HEK293T (cell line): ENCODE measurements around the gene GSAP.
"Not testable (repeated sequence)": the region's sequence is repeated elsewhere in the genome, so short reads cannot be mapped to it uniquely, and the experiment has no call there.

Experiments
- CTCF ChIA-PET: fragments of 350-600 bp; formaldehyde crosslinking; extraction: SDS; loops from one replicate; lab custom pipeline; 2021; ENCODE audit warnings: antibody characterized with exemption, inconsistent platforms; lab: Yijun Ruan, JAX
- POLR2A ChIA-PET: fragments of 350-600 bp; formaldehyde crosslinking; extraction: SDS; loops from one replicate; lab custom pipeline; 2020; ENCODE audit warnings: antibody characterized with exemption, inconsistent platforms; lab: Yijun Ruan, JAX
- DNase-seq: peaks from one replicate; pipeline ENCODE4 v3.0.0; 2012; ENCODE audit warnings: mixed read lengths; ENCODE audit errors: extremely low spot score
- ARNT ChIP-seq: fragments of 450-650 bp; IDR thresholded peaks from 2 replicates; pipeline ENCODE4 v1.6.1; 2017; ENCODE audit warnings: mild to moderate bottlenecking
- BHLHE40 ChIP-seq: fragments of 450-650 bp; IDR thresholded peaks from 2 replicates; pipeline ENCODE4 v1.6.1; 2016; ENCODE audit warnings: mild to moderate bottlenecking, moderate library complexity, borderline replicate concordance
- CTBP1 ChIP-seq: fragments of 450-650 bp; IDR thresholded peaks from 2 replicates; pipeline ENCODE4 v1.6.1; 2016; ENCODE audit warnings: borderline replicate concordance
- ELF4 ChIP-seq: fragments of 450-650 bp; IDR thresholded peaks from 2 replicates; pipeline ENCODE4 v1.6.1; 2017; ENCODE audit warnings: antibody characterized with exemption
- FOXA1 ChIP-seq: fragments of 450-650 bp; IDR thresholded peaks from 2 replicates; pipeline ENCODE4 v1.6.1; 2016; ENCODE audit warnings: mild to moderate bottlenecking
- FOXK2 ChIP-seq: fragments of 450-650 bp; IDR thresholded peaks from 2 replicates; pipeline ENCODE4 v1.6.1; 2016; ENCODE audit warnings: mild to moderate bottlenecking
- FOXM1 ChIP-seq: fragments of 450-650 bp; IDR thresholded peaks from 2 replicates; pipeline ENCODE4 v1.6.1; 2017; ENCODE audit warnings: mild to moderate bottlenecking, borderline replicate concordance
- HDGF ChIP-seq: fragments of 450-650 bp; IDR thresholded peaks from 2 replicates; pipeline ENCODE4 v1.6.1; 2017; ENCODE audit warnings: antibody characterized with exemption, borderline replicate concordance
- L3MBTL2 ChIP-seq: fragments of 450-650 bp; conservative IDR thresholded peaks from 2 replicates; pipeline ENCODE4 v1.6.1; 2016; ENCODE audit warnings: mild to moderate bottlenecking
- LEF1 ChIP-seq: fragments of 450-650 bp; IDR thresholded peaks from 2 replicates; pipeline ENCODE4 v1.6.1; 2017; ENCODE audit warnings: mild to moderate bottlenecking, borderline replicate concordance
- NFRKB ChIP-seq: fragments of 450-650 bp; IDR thresholded peaks from 2 replicates; pipeline ENCODE4 v1.6.1; 2016; ENCODE audit warnings: mild to moderate bottlenecking, moderate library complexity
- PKNOX1 ChIP-seq: fragments of 450-650 bp; IDR thresholded peaks from 2 replicates; pipeline ENCODE4 v1.6.1; 2016
- SP1 ChIP-seq: fragments of 450-650 bp; IDR thresholded peaks from 2 replicates; pipeline ENCODE4 v1.6.1; 2017
- SUZ12 ChIP-seq: fragments of 450-650 bp; IDR thresholded peaks from 2 replicates; pipeline ENCODE4 v1.6.1; 2016; ENCODE audit warnings: mild to moderate bottlenecking
- TARDBP ChIP-seq: fragments of 450-650 bp; IDR thresholded peaks from 2 replicates; pipeline ENCODE4 v1.6.1; 2016
- ZNF384 ChIP-seq: fragments of 450-650 bp; IDR thresholded peaks from 2 replicates; pipeline ENCODE4 v1.6.1; 2016

The GSAP gene, protein sequence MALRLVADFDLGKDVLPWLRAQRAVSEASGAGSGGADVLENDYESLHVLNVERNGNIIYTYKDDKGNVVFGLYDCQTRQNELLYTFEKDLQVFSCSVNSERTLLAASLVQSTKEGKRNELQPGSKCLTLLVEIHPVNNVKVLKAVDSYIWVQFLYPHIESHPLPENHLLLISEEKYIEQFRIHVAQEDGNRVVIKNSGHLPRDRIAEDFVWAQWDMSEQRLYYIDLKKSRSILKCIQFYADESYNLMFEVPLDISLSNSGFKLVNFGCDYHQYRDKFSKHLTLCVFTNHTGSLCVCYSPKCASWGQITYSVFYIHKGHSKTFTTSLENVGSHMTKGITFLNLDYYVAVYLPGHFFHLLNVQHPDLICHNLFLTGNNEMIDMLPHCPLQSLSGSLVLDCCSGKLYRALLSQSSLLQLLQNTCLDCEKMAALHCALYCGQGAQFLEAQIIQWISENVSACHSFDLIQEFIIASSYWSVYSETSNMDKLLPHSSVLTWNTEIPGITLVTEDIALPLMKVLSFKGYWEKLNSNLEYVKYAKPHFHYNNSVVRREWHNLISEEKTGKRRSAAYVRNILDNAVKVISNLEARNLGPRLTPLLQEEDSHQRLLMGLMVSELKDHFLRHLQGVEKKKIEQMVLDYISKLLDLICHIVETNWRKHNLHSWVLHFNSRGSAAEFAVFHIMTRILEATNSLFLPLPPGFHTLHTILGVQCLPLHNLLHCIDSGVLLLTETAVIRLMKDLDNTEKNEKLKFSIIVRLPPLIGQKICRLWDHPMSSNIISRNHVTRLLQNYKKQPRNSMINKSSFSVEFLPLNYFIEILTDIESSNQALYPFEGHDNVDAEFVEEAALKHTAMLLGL

DNA sequence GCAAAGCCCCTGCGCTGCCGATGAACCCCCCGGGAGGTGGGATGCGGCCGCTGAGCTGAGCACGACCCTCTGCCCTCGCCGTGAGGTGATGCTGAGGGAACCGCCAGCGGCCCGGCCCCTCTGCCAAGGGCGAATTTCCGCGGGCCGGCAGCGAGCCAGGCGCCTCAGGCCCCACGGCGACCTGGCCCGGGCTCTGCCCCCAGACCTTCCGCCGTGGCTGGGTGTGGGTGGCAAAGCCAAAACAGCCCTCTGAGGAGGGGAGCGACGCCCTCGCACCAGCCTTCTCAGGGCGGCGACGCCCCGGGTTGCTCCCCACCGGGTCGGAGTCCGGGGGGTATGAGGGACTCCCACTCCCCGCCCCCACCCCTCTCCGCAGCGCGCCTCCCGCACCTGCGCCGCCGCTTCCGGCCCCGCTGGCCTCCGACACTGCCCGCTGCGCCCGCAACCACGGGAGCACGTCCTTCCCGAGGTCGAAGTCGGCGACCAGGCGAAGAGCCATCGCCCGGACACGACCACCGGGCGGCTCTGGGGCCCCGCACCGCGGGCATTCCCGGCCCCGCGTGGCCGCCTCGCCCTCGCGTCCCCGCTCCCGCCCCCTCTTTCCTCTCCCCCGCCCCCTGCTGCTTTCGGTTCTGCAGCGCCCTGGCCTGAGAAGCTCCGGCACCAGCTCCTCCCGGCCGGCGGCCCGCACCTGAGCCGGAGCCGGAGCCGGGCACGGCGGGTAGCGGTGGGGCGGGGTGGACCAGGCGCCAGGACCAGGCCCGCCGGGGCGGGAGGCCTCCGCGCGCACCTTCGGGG is at the start of gene GSAP:
GSAP (minus strand) TSS at position 527 of the 798 bp plus-strand sequence; CDS start at position 499, 28 bp downstream.
- ChIA-PET CTCF (interaction anchor here (0.8 kb wide), 1 partner anchor 10 kb away, joined by 6 read pairs; no protein-coding TSS in a partner anchor), POLR2A (no interaction called here)
- no peak for DNase-seq
- TF ChIP-seq ARNT: no peak
- TF ChIP-seq SP1: no peak
- TF ChIP-seq CTBP1: no peak
- TF ChIP-seq TARDBP: no peak
- no peak for TF ChIP-seq BHLHE40
- TF ChIP-seq FOXK2: no peak
- no peak for TF ChIP-seq ELF4
- TF ChIP-seq ZNF384: no peak
- no peak for TF ChIP-seq FOXA1
- no peak for TF ChIP-seq L3MBTL2
- no peak for TF ChIP-seq LEF1

- CTCF ChIA-PET: no interaction called here
- POLR2A ChIA-PET: no interaction called here
- no peak for DNase-seq
- TF ChIP-seq NFRKB (no peak), BHLHE40 (no peak), CTBP1 (no peak), PKNOX1 (no peak), FOXM1 (no peak), HDGF (no peak), FOXK2 (no peak), SUZ12 (no peak), ELF4 (no peak), ZNF384 (no peak)
Measured at GRCh38 chr7:77465256-77465655, 49.1 kb upstream of the GSAP start.

GRCh38 chr7:77464589-77464988 is 48.4 kb upstream of the GSAP start:
- DNase-seq: no peak
- ChIA-PET CTCF (no interaction called here), POLR2A (no interaction called here)
- no peak for TF ChIP-seq NFRKB
- no peak for TF ChIP-seq FOXA1
- no peak for TF ChIP-seq LEF1
- TF ChIP-seq L3MBTL2: no peak
- no peak for TF ChIP-seq CTBP1
- no peak for TF ChIP-seq BHLHE40
- TF ChIP-seq ELF4: no peak
- no peak for TF ChIP-seq FOXM1
- TF ChIP-seq SUZ12: no peak
- no peak for TF ChIP-seq TARDBP
- TF ChIP-seq SP1: no peak
- TF ChIP-seq ARNT: no peak
- no peak for TF ChIP-seq ZNF384

GRCh38 chr7:77463632-77464031 is 47.5 kb upstream of the GSAP start:
- CTCF ChIA-PET, DNase-seq, POLR2A ChIA-PET: not testable (repeated sequence)

GRCh38 chr7:77461842-77462241 is 45.7 kb upstream of the GSAP start:
- ChIA-PET POLR2A (no interaction called here), CTCF (interaction anchor here (0.6 kb wide), 1 partner anchor 62 kb away, joined by 4 read pairs; no protein-coding TSS in a partner anchor)
- no peak for DNase-seq
- TF ChIP-seq HDGF: no peak
- TF ChIP-seq SP1: no peak
- TF ChIP-seq L3MBTL2: no peak
- TF ChIP-seq FOXA1: no peak
- TF ChIP-seq PKNOX1: no peak
- no peak for TF ChIP-seq TARDBP
- no peak for TF ChIP-seq ARNT
- TF ChIP-seq LEF1: no peak
- TF ChIP-seq CTBP1: no peak
- no peak for TF ChIP-seq NFRKB
- no peak for TF ChIP-seq ZNF384
- TF ChIP-seq FOXK2: no peak
- no peak for TF ChIP-seq BHLHE40
- TF ChIP-seq FOXM1: no peak
- no peak for TF ChIP-seq SUZ12

DNA sequence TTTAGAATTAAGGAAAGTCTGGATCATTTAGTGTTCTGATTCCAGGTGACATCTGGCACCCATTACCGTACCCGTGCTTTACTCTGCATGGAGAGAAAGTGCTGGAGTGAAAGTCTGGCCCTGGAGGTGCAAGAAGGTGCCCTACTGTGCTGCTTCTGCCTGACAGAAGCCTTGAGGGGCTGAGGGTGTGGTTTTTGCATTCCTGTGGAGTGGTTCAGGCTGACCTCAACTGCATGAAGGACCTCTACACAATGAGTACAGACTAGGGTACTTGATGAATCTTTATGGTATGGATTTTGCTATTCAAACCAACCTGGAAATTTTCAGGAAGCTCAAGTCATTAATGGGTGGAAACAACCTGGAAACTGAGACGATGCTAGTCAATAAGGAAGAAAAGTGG is 45.1 kb upstream of the GSAP start:
- CTCF ChIA-PET: interaction anchor here (0.6 kb wide), 1 partner anchor 62 kb away, joined by 4 read pairs; no protein-coding TSS in a partner anchor
- POLR2A ChIA-PET: no interaction called here
- TF ChIP-seq SUZ12 (no peak), HDGF (no peak), FOXM1 (no peak), ZNF384 (no peak), LEF1 (no peak), PKNOX1 (no peak)
- DNase-seq: no peak
